ENCODE measurements around the gene DCTN1.
A peak's percentile ranks its signal among the peaks of the same experiment; 100 is the strongest.

The DCTN1 gene

DNA sequence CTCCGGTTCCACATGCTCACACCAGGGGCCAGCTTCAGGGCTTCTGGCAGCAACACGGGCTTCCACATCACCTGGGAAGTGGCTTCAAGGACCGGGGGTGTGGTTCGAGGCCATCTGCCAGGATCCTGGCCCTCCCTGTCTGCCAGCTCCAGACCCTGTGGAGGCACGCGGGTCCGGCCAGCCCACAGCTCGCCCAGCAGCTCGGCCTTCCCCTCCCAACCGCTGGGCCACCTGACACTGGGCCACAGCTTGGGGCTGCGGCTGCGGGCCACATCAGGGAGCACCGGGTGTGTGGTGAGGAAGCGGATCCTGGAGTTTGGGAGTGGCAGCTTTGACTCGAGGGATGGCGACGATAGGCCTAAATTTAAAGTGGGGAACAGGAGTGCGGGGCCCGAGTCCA lies 34.3 kb upstream of the DCTN1 start:
- in situ Hi-C loops (cut with MboI; ENCODE audit: low pct_unique_long_range_greater_than_20kb, low sequenced_read_pairs, unreplicated experiment) = no loop called here
- DNase-seq (ENCODE audit: low spot score) = no peak
- no peak for TF ChIP-seq CTCF (IDR thresholded peaks at IDR 0.05; ENCODE audit: extremely low read depth, insufficient read depth, missing control alignments)

DNA sequence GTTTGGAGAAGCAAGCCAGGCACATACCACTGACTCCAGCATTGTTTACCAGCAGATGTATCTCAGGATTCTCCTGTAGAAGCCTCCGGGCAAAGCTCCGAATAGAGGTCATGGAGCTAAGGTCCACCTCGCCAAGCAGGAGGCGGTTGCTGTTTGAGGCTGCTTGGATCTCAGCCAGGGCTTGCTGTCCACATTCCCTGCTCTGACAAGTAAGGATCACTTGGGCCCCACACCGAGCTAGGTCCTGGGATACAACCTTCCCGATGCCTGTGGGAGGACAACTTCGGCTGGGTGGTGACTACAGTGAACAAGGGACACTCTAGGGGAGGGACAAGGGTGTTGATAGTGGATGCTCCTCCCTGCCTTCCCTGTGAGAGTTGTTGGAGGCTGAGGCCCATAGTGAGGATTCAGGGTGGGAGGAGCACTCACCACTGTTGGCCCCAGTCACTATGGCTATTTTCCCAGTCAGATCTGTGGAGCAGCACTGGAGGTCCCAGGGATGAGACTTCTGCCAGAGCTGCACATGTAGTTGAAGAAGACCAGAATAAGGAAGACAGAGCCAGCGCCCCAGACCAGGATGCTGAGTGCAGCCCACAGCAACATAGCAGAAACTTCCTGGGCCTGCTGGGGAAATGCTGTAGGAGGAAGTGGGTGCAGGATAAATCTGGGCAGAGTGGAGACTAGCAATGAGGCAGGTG lies 33.0 kb upstream of the DCTN1 start:
- TF ChIP-seq CTCF (IDR thresholded peaks at IDR 0.05; ENCODE audit: extremely low read depth, insufficient read depth, missing control alignments) = no peak
- no peak for DNase-seq (ENCODE audit: low spot score)
- in situ Hi-C loops (cut with MboI; ENCODE audit: low pct_unique_long_range_greater_than_20kb, low sequenced_read_pairs, unreplicated experiment) = no loop called here

DNA sequence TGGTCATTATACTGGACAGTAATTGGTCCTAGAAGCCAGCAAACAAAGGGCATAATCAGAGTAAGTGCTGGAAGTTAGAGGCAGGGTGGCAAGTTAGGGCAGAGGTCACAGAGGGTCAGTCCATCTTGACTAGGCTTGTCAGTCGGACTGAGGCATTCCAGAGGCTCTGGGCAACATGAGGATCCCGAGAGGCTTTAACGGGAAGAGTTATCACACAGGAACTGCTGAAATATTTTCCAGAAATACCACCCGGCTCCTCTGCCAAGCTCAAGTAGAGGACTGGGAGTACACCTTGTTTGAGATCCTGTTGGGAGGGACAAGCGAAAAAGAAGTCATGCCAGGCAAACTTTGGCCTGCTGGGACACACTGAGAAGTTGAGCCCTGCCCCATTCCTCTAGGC lies 27.6 kb upstream of the DCTN1 start:
- in situ Hi-C loops (cut with MboI; ENCODE audit: low pct_unique_long_range_greater_than_20kb, low sequenced_read_pairs, unreplicated experiment) = no loop called here
- no peak for TF ChIP-seq CTCF (IDR thresholded peaks at IDR 0.05; ENCODE audit: extremely low read depth, insufficient read depth, missing control alignments)

DNA sequence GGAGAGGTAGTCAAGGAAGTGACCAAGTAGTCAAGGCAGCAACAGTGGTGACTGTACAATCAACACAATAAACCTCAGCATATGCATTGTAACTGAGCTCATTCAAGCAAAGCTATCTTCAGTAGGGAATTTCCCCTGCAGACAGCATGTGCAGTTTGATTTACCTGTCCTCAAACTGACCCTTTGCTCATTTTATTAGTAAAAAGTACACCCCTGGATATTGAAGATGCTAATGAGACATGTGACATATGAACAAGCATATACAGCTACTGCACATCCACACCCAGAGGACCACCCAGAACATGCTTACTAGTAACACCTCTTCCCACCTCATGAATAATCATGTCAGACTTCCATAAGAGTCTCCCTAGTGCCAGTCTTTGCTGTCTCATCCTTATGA lies 25.9 kb upstream of the DCTN1 start:
- TF ChIP-seq CTCF (IDR thresholded peaks at IDR 0.05; ENCODE audit: extremely low read depth, insufficient read depth, missing control alignments) = no peak
- in situ Hi-C loops (cut with MboI; ENCODE audit: low pct_unique_long_range_greater_than_20kb, low sequenced_read_pairs, unreplicated experiment) = no loop called here
- peak; percentile 71 for DNase-seq (ENCODE audit: low spot score)

More for the DNA sequence above, 27.6 kb upstream of the DCTN1 start:
- no peak for DNase-seq (ENCODE audit: low spot score)

DNA sequence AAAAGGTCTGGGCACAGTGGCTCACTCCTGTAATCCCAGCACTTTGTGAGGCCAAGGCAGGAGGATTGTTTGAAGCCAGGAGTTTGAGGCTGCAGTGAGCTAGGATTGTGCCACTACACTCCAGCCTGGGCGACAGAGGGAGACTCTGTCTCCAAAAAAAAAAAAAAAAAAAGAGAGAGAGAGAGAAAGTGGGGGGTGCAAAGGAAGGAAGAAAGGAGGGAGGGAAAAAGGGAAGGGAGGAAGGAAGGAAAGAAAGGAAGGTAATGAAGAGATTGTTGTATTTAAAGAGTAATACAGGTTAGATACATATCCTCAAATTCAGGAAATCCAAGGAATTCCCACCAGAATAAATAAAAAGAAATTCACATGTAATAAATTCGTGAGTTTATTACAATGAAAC lies 21.8 kb upstream of the DCTN1 start:
- in situ Hi-C loops (cut with MboI; ENCODE audit: low pct_unique_long_range_greater_than_20kb, low sequenced_read_pairs, unreplicated experiment) = no loop called here
- TF ChIP-seq CTCF (IDR thresholded peaks at IDR 0.05; ENCODE audit: extremely low read depth, insufficient read depth, missing control alignments) = no peak

GRCh38 chr2:74399785-74400184 lies 19.7 kb upstream of the DCTN1 start:
- in situ Hi-C loops (cut with MboI; ENCODE audit: low pct_unique_long_range_greater_than_20kb, low sequenced_read_pairs, unreplicated experiment) = no loop called here

More for the DNA sequence above, 21.8 kb upstream of the DCTN1 start:
- no peak for DNase-seq (ENCODE audit: low spot score)

More at GRCh38 chr2:74399785-74400184, 19.7 kb upstream of the DCTN1 start:
- no peak for DNase-seq (ENCODE audit: low spot score)
- peak; percentile 58 for TF ChIP-seq CTCF (IDR thresholded peaks at IDR 0.05; ENCODE audit: extremely low read depth, insufficient read depth, missing control alignments)
